T-cell (primary cell): Measurements from ENCODE around the gene GLIS1. TPM values are rescaled to one million over a fixed set of nuclear protein-coding genes. Genes with fewer than 3 reads are reported as not detected.

Source experiments
- ATAC-seq, 4 experiments: fragments of 200-7000 bp in 3 of 4; fragments of 150-1000 bp in 1 of 4; cut with Tn5 transposase; replicated peaks in 1 of 4; 1 replicate in 3 of 4; 2 replicates in 1 of 4; pipeline ENCODE4 v1.10.0; 2021; ENCODE audit warnings: moderate library complexity in 3 of 4, mild to moderate bottlenecking in 2 of 4, moderate number of reproducible peaks in 1 of 4
- CTCF ChIA-PET, 2 donors: fragments of 300-600 bp; sonication (Branson Sonifier 250); formaldehyde crosslinking; loops; one replicate each; lab custom pipeline; 2022; ENCODE audit warnings: antibody characterized with exemption in 2 of 2; lab: Charles Lee
- POLR2A ChIA-PET, 2 donors: fragments of 300-600 bp; sonication (Branson Sonifier 250); formaldehyde crosslinking; loops; one replicate each; lab custom pipeline; 2022; ENCODE audit warnings: antibody characterized with exemption in 2 of 2; lab: Charles Lee
- DNase-seq, 35 experiments: peaks; one replicate each; pipeline versions ENCODE4 v3.0.0 to v3.0.0-alpha.2; 2013 to 2023
- H3K27ac ChIP-seq: one replicate; pipeline ENCODE4 v1.5.1; 2013; ENCODE audit warnings: low read length
- H3K27me3 ChIP-seq, 2 experiments: replicated peaks in 1 of 2; 1 replicate in 1 of 2; 2 replicates in 1 of 2; pipeline versions ENCODE4 v1.6.1 to v1.7.0; 2013; ENCODE audit warnings: low read length in 1 of 2, mixed read lengths in 1 of 2; ENCODE audit not compliant: control insufficient read depth in 2 of 2, insufficient read depth in 2 of 2; ENCODE audit errors: extremely low read depth in 1 of 2
- H3K36me3 ChIP-seq, 2 donors: 1 replicate in 1 of 2; 2 replicates in 1 of 2; pipeline versions ENCODE4 v1.6.1 to v1.7.0; 2013; ENCODE audit warnings: low read length in 1 of 2; ENCODE audit not compliant: control insufficient read depth in 2 of 2, insufficient read depth in 1 of 2; ENCODE audit errors: extremely low read depth in 1 of 2
- H3K4me1 ChIP-seq, 2 experiments: 1 replicate in 1 of 2; 2 replicates in 1 of 2; pipeline versions ENCODE4 v1.6.1 to v1.7.0; 2013; ENCODE audit warnings: low read length in 2 of 2, mixed read lengths in 1 of 2; ENCODE audit not compliant: insufficient read depth in 2 of 2, control insufficient read depth in 1 of 2; ENCODE audit errors: extremely low read depth in 1 of 2
- H3K4me3 ChIP-seq, 2 donors: 1 replicate in 1 of 2; 2 replicates in 1 of 2; pipeline versions ENCODE4 v1.5.1 to v1.7.0; 2013; ENCODE audit warnings: mild to moderate bottlenecking in 2 of 2, low read length in 1 of 2, moderate library complexity in 1 of 2; ENCODE audit not compliant: control insufficient read depth in 1 of 2; ENCODE audit errors: extremely low read depth in 1 of 2
- H3K9me3 ChIP-seq: 2 replicates; pipeline ENCODE4 v1.7.0; 2013
- H3K27ac Mint-ChIP-seq, 2 donors: one replicate each; pipeline ENCODE4 v1.8.0; 2020 to 2021; ENCODE audit warnings: mild to moderate bottlenecking in 2 of 2, mixed read lengths in 2 of 2
- H3K27me3 Mint-ChIP-seq, 2 donors: one replicate each; pipeline ENCODE4 v1.8.0; 2021 to 2022; ENCODE audit warnings: mixed read lengths in 2 of 2
- H3K36me3 Mint-ChIP-seq: one replicate; pipeline ENCODE4 v1.8.0; 2021; ENCODE audit warnings: mixed read lengths
- H3K4me1 Mint-ChIP-seq, 3 donors: one replicate each; pipeline ENCODE4 v1.8.0; 2020 to 2022; ENCODE audit warnings: mixed read lengths in 3 of 3, mild to moderate bottlenecking in 1 of 3
- H3K4me3 Mint-ChIP-seq, 3 donors: one replicate each; pipeline ENCODE4 v1.8.0; 2020 to 2022; ENCODE audit warnings: mild to moderate bottlenecking in 3 of 3, mixed read lengths in 3 of 3, moderate library complexity in 3 of 3
- H3K9me3 Mint-ChIP-seq, 3 donors: one replicate each; pipeline ENCODE4 v1.8.0; 2020 to 2022; ENCODE audit warnings: mixed read lengths in 3 of 3
- WGBS: methylation state at CpG from one replicate; pipeline ENCODE4 v1.1.5; 2013; ENCODE audit warnings: missing lambda C conversion rate; ENCODE audit not compliant: insufficient coverage; 5-methylcytosine and 5-hydroxymethylcytosine counted together
- total RNA-seq, 35 experiments: library from RNA in 6 of 35; stranded (reverse) in 6 of 35; fragments of 120-200 nt in 1 of 35; gene quantifications; one replicate each; pipeline versions ENCODE4 v1.2.1 to v1.2.4 and lab custom pipeline; 2013 to 2026

GLIS1 gene
- total RNA-seq, 5 donors from 2014 or later (not counting 1 experiment from before 2014, with no cell fraction given) = not detected

DNA sequence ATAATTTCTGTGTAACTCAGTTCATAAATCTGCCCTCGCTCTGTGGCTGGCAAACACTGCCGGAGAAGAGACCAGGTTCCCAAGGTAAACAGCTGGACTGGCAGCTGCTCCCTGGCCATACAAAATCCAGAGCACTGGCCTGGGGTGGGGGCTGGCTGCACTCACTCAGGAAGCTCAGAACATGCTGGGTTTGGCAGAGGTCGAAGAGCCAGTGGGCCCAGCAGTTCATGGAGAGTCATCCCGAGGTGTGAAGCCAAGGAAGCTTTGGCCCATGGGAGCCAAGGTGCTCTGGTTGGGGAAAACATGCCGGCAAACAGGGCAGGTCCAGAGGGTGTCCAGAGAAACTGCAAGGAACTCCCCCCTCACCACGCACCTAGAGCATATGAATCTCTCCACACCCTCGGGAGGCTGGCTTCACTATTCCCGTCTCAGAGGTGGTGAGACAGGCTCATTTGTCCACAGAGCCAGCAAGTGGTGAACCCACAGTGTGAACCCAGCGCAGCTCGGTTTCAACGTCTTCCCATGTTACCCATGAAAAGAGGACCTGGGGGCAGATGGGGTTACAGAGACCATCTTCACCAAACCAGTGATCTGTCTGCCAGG is 177.4 kb downstream of the GLIS1 start:
- POLR2A ChIA-PET = no interaction called here
- Mint-ChIP-seq H3K4me1 (peaks cover 12 to 22% (median 14%) of the 10 kb centered on the region in 3 donors), H3K36me3 (no peaks in the 10 kb centered on the region), H3K4me3 (peak overlapping the region in 1 of 3 donors; percentile 41), H3K9me3 (no peaks in the 10 kb centered on the region), H3K27me3 (peaks cover 5 to 34% of the 10 kb centered on the region in 2 donors), H3K27ac (no peak overlapping the region)
- Histone ChIP-seq H3K4me3 (no peak overlapping the region), H3K4me1 (peaks cover 12 to 14% of the 10 kb centered on the region in 2 experiments), H3K27me3 (peaks cover 0 to 18% of the 10 kb centered on the region in 2 experiments), H3K36me3 (no peaks in the 10 kb centered on the region), H3K9me3 (no peaks in the 10 kb centered on the region), H3K27ac (no peak overlapping the region)
- CTCF ChIA-PET = no interaction called here
- DNase-seq (no peak), ATAC-seq (no peak)
- WGBS = 83% methylated on average over 10 of the region's 11 CpGs

DNA sequence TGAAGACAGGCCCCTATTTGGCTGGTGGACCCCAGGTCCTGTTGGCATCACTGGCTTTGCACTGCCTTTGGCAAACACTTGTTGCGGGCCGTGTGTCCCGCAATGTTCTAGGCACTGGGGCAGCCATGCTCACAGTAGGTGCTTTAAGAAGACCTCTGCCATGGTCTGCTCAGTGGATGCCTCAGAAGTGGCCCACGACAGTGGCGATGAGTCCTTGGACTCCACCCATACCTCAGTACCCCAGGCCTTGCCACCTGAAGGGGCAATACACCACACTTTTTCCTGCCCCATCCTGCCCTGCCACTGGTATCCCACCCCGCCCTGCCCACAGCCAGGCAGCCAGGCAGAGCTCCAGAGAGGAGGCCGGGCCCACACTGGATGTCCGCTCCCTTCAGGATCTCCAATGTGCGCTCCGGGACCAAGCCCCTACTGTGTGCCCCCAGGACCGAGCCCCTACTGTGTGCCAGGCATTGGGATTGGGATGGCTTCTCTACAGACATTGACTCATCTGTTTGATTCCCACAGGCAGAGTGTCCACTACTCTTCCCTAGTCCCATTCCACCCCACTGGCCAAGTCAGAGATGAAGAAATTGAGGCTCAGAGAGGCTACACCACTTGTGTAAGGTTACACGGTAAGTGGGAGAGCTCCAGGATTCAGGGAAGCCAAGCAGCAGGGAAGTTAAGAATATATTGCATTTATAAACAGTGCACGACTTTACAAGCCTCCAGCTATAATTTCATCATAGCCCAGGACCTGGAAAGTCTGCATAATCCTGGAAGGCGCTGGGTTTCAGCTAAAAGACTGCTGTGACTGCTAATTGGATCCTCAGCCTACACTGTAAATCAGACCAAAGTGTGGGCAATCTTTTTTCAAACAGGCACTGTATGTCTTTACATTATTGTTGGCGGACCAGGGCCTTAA is 178.1 kb downstream of the GLIS1 start:
- CTCF ChIA-PET = no interaction called here
- H3K27me3 ChIP-seq = peaks cover 0 to 18% of the 10 kb centered on the region in 2 experiments
- H3K27ac ChIP-seq = no peak overlapping the region
- ATAC-seq (no peak), DNase-seq (peak in 1 of 35 experiments; percentile 18)
- Mint-ChIP-seq H3K36me3 (no peaks in the 10 kb centered on the region), H3K9me3 (no peaks in the 10 kb centered on the region), H3K4me1 (peaks cover 12 to 22% (median 14%) of the 10 kb centered on the region in 3 donors), H3K4me3 (no peak overlapping the region), H3K27me3 (peaks cover 5 to 34% of the 10 kb centered on the region in 2 donors), H3K27ac (no peak overlapping the region)
- 90% methylated on average over 11 of the region's 15 CpGs for WGBS
- POLR2A ChIA-PET = no interaction called here
- H3K4me1 ChIP-seq = peaks cover 12 to 14% of the 10 kb centered on the region in 2 experiments
- no peaks in the 10 kb centered on the region for H3K36me3 ChIP-seq
- H3K4me3 ChIP-seq = no peak overlapping the region
- H3K9me3 ChIP-seq = no peaks in the 10 kb centered on the region

DNA sequence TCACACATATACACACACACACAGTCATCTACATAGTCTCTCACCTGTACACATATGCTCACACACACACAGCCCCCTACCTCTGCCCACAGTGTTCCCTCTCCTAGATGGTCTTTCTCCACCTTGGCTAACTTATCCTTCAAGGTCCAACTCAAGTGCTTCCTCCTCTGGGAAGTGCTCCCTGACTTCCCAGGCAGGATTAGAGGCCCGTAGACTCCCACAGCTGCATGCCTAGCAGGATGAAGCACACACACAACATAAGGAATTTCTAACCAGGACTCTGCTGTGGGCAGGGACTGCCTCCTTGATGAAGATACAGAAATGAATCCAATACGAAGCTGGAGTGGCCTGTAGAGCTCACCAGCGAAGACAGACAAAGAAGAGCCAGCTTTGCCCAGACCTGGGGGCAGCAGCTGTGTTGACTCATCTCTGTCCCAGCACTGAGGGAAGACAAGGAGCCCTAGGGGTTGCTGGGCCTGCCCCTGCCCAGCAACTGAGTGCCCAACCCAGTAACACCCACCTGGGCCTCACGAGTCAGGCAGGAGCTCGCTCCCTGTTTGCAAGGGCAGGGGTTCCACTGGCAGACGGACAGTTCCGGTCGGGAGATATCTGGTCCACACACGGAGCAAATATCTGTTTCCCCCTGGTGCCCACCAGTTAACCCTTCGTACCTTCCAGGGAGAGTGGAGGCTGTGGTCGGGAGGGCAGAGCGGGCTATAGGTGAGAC is 178.9 kb downstream of the GLIS1 start:
- 93% methylated on average over 10 of the region's 12 CpGs for WGBS
- Mint-ChIP-seq H3K4me3 (no peak overlapping the region), H3K27me3 (peaks cover 5 to 32% of the 10 kb centered on the region in 2 donors), H3K9me3 (no peaks in the 10 kb centered on the region), H3K27ac (no peak overlapping the region), H3K4me1 (peaks cover 12 to 22% (median 14%) of the 10 kb centered on the region in 3 donors), H3K36me3 (no peaks in the 10 kb centered on the region)
- POLR2A ChIA-PET = no interaction called here
- DNase-seq = peak in 1 of 35 experiments; percentile 15
- Histone ChIP-seq H3K9me3 (no peaks in the 10 kb centered on the region), H3K27me3 (peaks cover 0 to 18% of the 10 kb centered on the region in 2 experiments), H3K36me3 (no peaks in the 10 kb centered on the region), H3K4me3 (no peak overlapping the region), H3K27ac (no peak overlapping the region), H3K4me1 (peaks cover 12 to 14% of the 10 kb centered on the region in 2 experiments)
- CTCF ChIA-PET = no interaction called here
- ATAC-seq = no peak

DNA sequence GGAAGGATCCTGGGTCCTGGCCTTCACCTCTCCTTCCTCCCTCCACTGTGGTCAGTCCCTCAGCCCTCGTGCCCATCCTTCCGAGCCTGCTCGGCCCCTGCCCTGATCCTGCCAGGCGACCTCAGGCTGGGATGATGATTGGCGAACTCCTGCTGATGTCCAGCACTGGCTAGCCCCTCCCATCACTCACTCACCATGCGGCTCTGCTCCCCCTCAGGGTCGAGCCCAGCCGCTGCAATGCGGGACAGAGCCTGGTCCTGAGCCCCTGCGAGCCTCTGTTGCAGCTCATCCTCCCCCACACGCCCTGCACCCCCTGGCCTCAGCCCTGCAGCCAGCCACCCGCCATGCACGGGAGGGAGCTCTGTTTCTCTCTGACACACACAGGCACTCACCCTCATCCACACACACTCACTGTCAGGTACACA is 179.6 kb downstream of the GLIS1 start:
- no peak overlapping the region for H3K27ac ChIP-seq
- DNase-seq (peak in 1 of 35 experiments; percentile 21), ATAC-seq (no peak)
- H3K9me3 Mint-ChIP-seq = no peaks in the 10 kb centered on the region
- no peak overlapping the region for H3K4me3 Mint-ChIP-seq
- ChIA-PET POLR2A (no interaction called here), CTCF (no interaction called here)
- no peaks in the 10 kb centered on the region for H3K9me3 ChIP-seq
- H3K36me3 ChIP-seq = no peaks in the 10 kb centered on the region
- no peaks in the 10 kb centered on the region for H3K36me3 Mint-ChIP-seq
- no peak overlapping the region for H3K27ac Mint-ChIP-seq
- WGBS = 88% methylated on average over 13 of the region's 13 CpGs
- peaks cover 12 to 22% (median 14%) of the 10 kb centered on the region in 3 donors for H3K4me1 Mint-ChIP-seq
- peaks cover 5 to 31% of the 10 kb centered on the region in 2 donors for H3K27me3 Mint-ChIP-seq
- peaks cover 0 to 22% of the 10 kb centered on the region in 2 experiments for H3K27me3 ChIP-seq
- H3K4me3 ChIP-seq = no peak overlapping the region
- H3K4me1 ChIP-seq = peaks cover 14 to 15% of the 10 kb centered on the region in 2 experiments

DNA sequence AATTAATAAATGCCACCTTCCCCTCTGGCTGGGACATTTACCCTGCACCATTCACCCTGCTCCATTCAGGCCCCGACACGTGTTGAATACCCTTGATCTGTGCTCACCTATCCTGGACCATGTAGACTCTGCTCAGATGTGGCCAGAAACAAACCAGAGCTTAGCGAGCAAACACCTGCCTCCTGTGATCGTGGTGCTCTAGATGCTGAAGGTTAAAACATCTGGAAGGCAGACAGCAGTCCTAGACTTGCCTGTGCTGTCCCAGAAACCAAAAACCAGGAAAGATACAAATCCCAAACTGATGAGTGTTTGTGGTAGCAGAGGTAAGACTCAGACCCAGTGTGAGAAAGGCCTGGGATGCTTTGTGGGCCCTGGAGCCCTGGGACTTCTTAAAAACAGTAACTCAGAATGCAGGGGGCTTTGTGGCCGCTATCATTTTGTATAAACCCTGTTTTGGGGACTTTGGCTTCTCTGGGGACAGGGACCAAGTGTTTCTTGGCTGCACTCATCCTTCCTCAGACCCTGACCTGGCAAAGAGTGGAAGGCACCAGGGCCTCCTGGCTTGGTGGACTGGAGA is 180.1 kb downstream of the GLIS1 start:
- ChIA-PET CTCF (no interaction called here), POLR2A (no interaction called here)
- WGBS = 47% methylated on average over 3 of the region's 5 CpGs
- H3K9me3 ChIP-seq = no peaks in the 10 kb centered on the region
- no peak overlapping the region for H3K4me3 ChIP-seq
- H3K4me3 Mint-ChIP-seq = no peak overlapping the region
- ATAC-seq = no peak
- H3K9me3 Mint-ChIP-seq = no peaks in the 10 kb centered on the region
- H3K4me1 ChIP-seq = peaks cover 14 to 21% of the 10 kb centered on the region in 2 experiments
- H3K27ac Mint-ChIP-seq = no peak overlapping the region
- peaks cover 5 to 27% of the 10 kb centered on the region in 2 donors for H3K27me3 Mint-ChIP-seq
- no peak overlapping the region for H3K27ac ChIP-seq
- no peaks in the 10 kb centered on the region for H3K36me3 Mint-ChIP-seq
- H3K36me3 ChIP-seq = no peaks in the 10 kb centered on the region
- H3K27me3 ChIP-seq = peaks cover 0 to 25% of the 10 kb centered on the region in 2 experiments
- peaks cover 12 to 21% (median 14%) of the 10 kb centered on the region in 3 donors for H3K4me1 Mint-ChIP-seq
- peak in 1 of 35 experiments; percentile 12 for DNase-seq
